A549 (cell line): ENCODE measurements around the gene GLS. TPM values are rescaled to one million over a fixed set of nuclear protein-coding genes. Genes with fewer than 3 reads are reported as not detected.

Experiments used
- ATAC-seq, 2 experiments: fragments of 200-7000 bp in 1 of 2; fragments of >200 bp in 1 of 2; cut with Nextera tagmentation in 1 of 2; cut with Tn5 transposase in 1 of 2; 3 replicates each; pipeline versions ENCODE4 v1.8.0 to v1.9.1; 2018 to 2020; ENCODE audit warnings: mild to moderate bottlenecking in 1 of 2, moderate library complexity in 1 of 2
- CTCF ChIA-PET: fragments of 300-600 bp; sonication (Branson Sonifier 250); formaldehyde crosslinking; extraction: SDS; loops from one replicate; lab custom pipeline; 2021; ENCODE audit warnings: antibody characterized with exemption, inconsistent platforms; lab: Yijun Ruan, JAX
- POLR2A ChIA-PET: fragments of 350-600 bp; formaldehyde crosslinking; extraction: SDS; loops from one replicate; lab custom pipeline; 2021; ENCODE audit warnings: antibody characterized with exemption, inconsistent platforms; lab: Yijun Ruan, JAX
- DNase-seq, 2 experiments: peaks; one replicate each; pipeline versions ENCODE4 v3.0.0 to v3.0.0-alpha.2; 2011 to 2016; ENCODE audit warnings: low read depth in 1 of 2, low spot score in 1 of 2
- FAIRE-seq: peaks from 2 replicates; lab custom pipeline; 2011; peaks lifted over from hg19 to GRCh38; lab: Jason Lieb, UNC
- H3K27ac ChIP-seq, 2 experiments: fragments of >200 bp; sonication (Bioruptor Twin); formaldehyde crosslinking; 3 replicates each; pipeline ENCODE4 v1.5.1; 2016 to 2017
- H3K4me1 ChIP-seq: fragments of >200 bp; sonication (Bioruptor Twin); formaldehyde crosslinking; 3 replicates; pipeline ENCODE4 v1.6.1; 2016
- H3K4me2 ChIP-seq: fragments of >200 bp; sonication (Bioruptor Twin); formaldehyde crosslinking; 3 replicates; pipeline ENCODE4 v1.6.1; 2016
- H3K4me3 ChIP-seq: fragments of >200 bp; sonication (Bioruptor Twin); formaldehyde crosslinking; 3 replicates; pipeline ENCODE4 v1.5.1; 2016
- H3K9me3 ChIP-seq: fragments of >200 bp; sonication (Bioruptor Twin); formaldehyde crosslinking; 3 replicates; pipeline ENCODE4 v1.6.1; 2016
- CBX2 ChIP-seq: fragments of 200-600 bp; sonication (generic); IDR thresholded peaks from 2 replicates; pipeline ENCODE4 v1.6.1; 2016; ENCODE audit warnings: low read depth, mild to moderate bottlenecking, borderline replicate concordance
- CEBPB ChIP-seq, 2 experiments: fragments of >200 bp in 1 of 2; sonication (Bioruptor Twin) in 1 of 2; formaldehyde crosslinking in 1 of 2; IDR thresholded peaks; 2 replicates each; pipeline ENCODE4 v1.6.1; 2012 to 2016
- EHF ChIP-seq: fragments of 250-450 bp; sonication (Bioruptor Pico); IDR thresholded peaks from 2 replicates; pipeline ENCODE4 v1.5.0; 2020; ENCODE audit warnings: mild to moderate bottlenecking
- EHMT2 ChIP-seq: fragments of 200-600 bp; sonication (generic); IDR thresholded peaks from 2 replicates; pipeline ENCODE4 v1.6.1; 2016; ENCODE audit warnings: antibody characterized with exemption, low read depth, mild to moderate bottlenecking, moderate library complexity
- EP300 ChIP-seq, 2 experiments: fragments of >200 bp; sonication (Bioruptor Twin); formaldehyde crosslinking; IDR thresholded peaks; 2 replicates in 1 of 2; 3 replicates in 1 of 2; pipeline ENCODE4 v1.6.1; 2016 to 2017
- HEYL ChIP-seq: fragments of 250-450 bp; sonication (Bioruptor Pico); IDR thresholded peaks from 2 replicates; pipeline ENCODE4 v1.8.0; 2021; ENCODE audit warnings: mild to moderate bottlenecking, moderate library complexity
- HOXB13 ChIP-seq: fragments of 250-450 bp; sonication (Bioruptor Pico); IDR thresholded peaks from 2 replicates; pipeline ENCODE4 v1.5.0; 2020; ENCODE audit warnings: low read depth, mild to moderate bottlenecking, moderate library complexity
- KDM1A ChIP-seq: fragments of 200-600 bp; sonication (generic); IDR thresholded peaks from 2 replicates; pipeline ENCODE4 v1.6.1; 2016; ENCODE audit warnings: low read depth, mild to moderate bottlenecking
- MYC ChIP-seq: IDR thresholded peaks from 2 replicates; pipeline ENCODE4 v1.6.1; 2012; ENCODE audit warnings: mild to moderate bottlenecking, inconsistent platforms, low read length, improper control_type of control experiment, borderline replicate concordance
- NFE2L2 ChIP-seq: fragments of 150-350 bp; conservative IDR thresholded peaks from 2 replicates; pipeline ENCODE4 v1.6.1; 2014; ENCODE audit warnings: low read length
- NPAS2 ChIP-seq: fragments of 250-450 bp; sonication (Bioruptor Pico); IDR thresholded peaks from 2 replicates; pipeline ENCODE4 v1.8.0; 2022; ENCODE audit warnings: mild to moderate bottlenecking, moderate library complexity, borderline replicate concordance
- NR3C1 ChIP-seq: fragments of >200 bp; sonication (Bioruptor Twin); formaldehyde crosslinking; IDR thresholded peaks from 3 replicates; pipeline ENCODE4 v1.6.1; 2017
- PHF8 ChIP-seq: fragments of 200-600 bp; sonication (generic); IDR thresholded peaks from 2 replicates; pipeline ENCODE4 v1.6.1; 2016; ENCODE audit warnings: low read depth, mild to moderate bottlenecking, antibody characterized with exemption, moderate library complexity, borderline replicate concordance
- POLR2A ChIP-seq: IDR thresholded peaks from 2 replicates; pipeline ENCODE4 v1.6.1; 2012; ENCODE audit warnings: mild to moderate bottlenecking, low read length
- RAD21 ChIP-seq, 2 experiments: fragments of >200 bp in 1 of 2; sonication (Bioruptor Twin) in 1 of 2; formaldehyde crosslinking in 1 of 2; IDR thresholded peaks in 1 of 2; conservative IDR thresholded peaks in 1 of 2; 2 replicates in 1 of 2; 3 replicates in 1 of 2; pipeline ENCODE4 v1.6.1; 2012 to 2018; ENCODE audit warnings: inconsistent platforms in 1 of 2
- RARB ChIP-seq: fragments of 250-450 bp; sonication (Bioruptor Pico); IDR thresholded peaks from 2 replicates; pipeline ENCODE4 v1.8.0; 2021; ENCODE audit warnings: mild to moderate bottlenecking, moderate library complexity
- RCOR1 ChIP-seq: fragments of 150-350 bp; IDR thresholded peaks from 2 replicates; pipeline ENCODE4 v1.6.1; 2014; ENCODE audit warnings: antibody characterized with exemption, low read length, low read depth
- TFCP2L1 ChIP-seq: fragments of 250-450 bp; sonication (Bioruptor Pico); IDR thresholded peaks from 2 replicates; pipeline ENCODE4 v1.5.0; 2021; ENCODE audit warnings: mild to moderate bottlenecking
- WGBS: methylation state at CpG from one replicate; pipeline ENCODE4 v1.1.6; 2017; ENCODE audit errors: missing lambda C conversion rate; 5-methylcytosine and 5-hydroxymethylcytosine counted together
- polyA plus RNA-seq, 4 experiments: library from polyadenylated mRNA; depleted of rRNA in 3 of 4; stranded (reverse); fragments of >200 nt; fragmentation: RNase III in 1 of 4; extraction: RNeasy Plus Mini Kit Qiagen cat#74134 plus additional on column Dnase treatment in 1 of 4; gene quantifications; 2 replicates in 3 of 4; 3 replicates in 1 of 4; pipeline ENCODE4 v1.2.3, GENCODE V29; 2011 to 2017
- TF ChIP-seq, protein P1 (sequence below): fragments of >200 bp; sonication (Bioruptor Twin); formaldehyde crosslinking; IDR thresholded peaks from 3 replicates; pipeline ENCODE4 v1.5.1; 2016
- TF ChIP-seq, protein P2 (sequence below): fragments of >200 bp; sonication (Bioruptor Twin); formaldehyde crosslinking; IDR thresholded peaks from 3 replicates; pipeline ENCODE4 v1.6.1; 2016

The GLS gene
- polyA plus RNA-seq, 2 of the 4 experiments (the other 2 are of a cell fraction), result 269 to 321 TPM

DNA sequence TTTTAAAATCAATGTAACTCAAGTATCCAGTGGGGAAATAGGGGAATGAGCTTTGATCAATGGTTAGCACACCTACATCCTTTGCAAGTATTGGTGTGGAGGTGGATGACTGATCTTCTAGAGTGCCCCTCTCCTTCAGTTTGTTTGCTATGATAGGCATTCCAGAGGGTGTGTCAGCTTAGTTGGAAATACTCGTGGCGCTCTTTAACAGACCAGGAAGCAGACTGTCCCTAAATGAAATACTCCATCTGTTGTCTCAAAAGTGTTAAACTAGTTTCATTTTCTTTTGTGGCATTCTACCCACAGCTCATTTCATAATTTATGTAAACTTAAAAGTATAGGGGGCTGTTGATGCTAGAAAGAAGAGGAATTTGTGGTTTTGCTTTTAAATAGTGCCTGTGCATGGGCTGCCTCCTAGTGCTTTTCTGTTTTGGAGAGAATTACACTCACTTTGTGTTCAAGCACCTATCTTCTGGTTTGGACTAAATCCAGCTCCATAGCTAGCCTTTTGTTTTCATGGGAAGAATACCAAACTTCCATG, 67.2 kb downstream of the GLS start (continued):
- TF ChIP-seq NR3C1, result no peak
- TF ChIP-seq, protein P1, sequence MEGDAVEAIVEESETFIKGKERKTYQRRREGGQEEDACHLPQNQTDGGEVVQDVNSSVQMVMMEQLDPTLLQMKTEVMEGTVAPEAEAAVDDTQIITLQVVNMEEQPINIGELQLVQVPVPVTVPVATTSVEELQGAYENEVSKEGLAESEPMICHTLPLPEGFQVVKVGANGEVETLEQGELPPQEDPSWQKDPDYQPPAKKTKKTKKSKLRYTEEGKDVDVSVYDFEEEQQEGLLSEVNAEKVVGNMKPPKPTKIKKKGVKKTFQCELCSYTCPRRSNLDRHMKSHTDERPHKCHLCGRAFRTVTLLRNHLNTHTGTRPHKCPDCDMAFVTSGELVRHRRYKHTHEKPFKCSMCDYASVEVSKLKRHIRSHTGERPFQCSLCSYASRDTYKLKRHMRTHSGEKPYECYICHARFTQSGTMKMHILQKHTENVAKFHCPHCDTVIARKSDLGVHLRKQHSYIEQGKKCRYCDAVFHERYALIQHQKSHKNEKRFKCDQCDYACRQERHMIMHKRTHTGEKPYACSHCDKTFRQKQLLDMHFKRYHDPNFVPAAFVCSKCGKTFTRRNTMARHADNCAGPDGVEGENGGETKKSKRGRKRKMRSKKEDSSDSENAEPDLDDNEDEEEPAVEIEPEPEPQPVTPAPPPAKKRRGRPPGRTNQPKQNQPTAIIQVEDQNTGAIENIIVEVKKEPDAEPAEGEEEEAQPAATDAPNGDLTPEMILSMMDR, result peak; percentile 36; the same call in 2 of the 3 replicates
- TF ChIP-seq MYC, result no peak
- no peak for TF ChIP-seq NPAS2 (CRISPR knock-in tag)
- no peak for TF ChIP-seq NFE2L2
- TF ChIP-seq EHF (CRISPR knock-in tag), result no peak
- peak in 1 of 2 experiments; percentile 45; a peak in 4 of 5 replicates for TF ChIP-seq RAD21 (conservative IDR thresholded peaks at IDR 0.05 in 1 of 2, IDR thresholded peaks at IDR 0.05 in 1 of 2)
- no peak for TF ChIP-seq EHMT2
- TF ChIP-seq PHF8, result no peak
- TF ChIP-seq TFCP2L1 (CRISPR knock-in tag), result no peak
- TF ChIP-seq, protein P2, sequence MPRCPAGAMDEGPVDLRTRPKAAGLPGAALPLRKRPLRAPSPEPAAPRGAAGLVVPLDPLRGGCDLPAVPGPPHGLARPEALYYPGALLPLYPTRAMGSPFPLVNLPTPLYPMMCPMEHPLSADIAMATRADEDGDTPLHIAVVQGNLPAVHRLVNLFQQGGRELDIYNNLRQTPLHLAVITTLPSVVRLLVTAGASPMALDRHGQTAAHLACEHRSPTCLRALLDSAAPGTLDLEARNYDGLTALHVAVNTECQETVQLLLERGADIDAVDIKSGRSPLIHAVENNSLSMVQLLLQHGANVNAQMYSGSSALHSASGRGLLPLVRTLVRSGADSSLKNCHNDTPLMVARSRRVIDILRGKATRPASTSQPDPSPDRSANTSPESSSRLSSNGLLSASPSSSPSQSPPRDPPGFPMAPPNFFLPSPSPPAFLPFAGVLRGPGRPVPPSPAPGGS, result no peak
- TF ChIP-seq HOXB13 (CRISPR knock-in tag), result no peak
- TF ChIP-seq CBX2, result no peak
- TF ChIP-seq, all 56 proteins: peak for 4

DNA sequence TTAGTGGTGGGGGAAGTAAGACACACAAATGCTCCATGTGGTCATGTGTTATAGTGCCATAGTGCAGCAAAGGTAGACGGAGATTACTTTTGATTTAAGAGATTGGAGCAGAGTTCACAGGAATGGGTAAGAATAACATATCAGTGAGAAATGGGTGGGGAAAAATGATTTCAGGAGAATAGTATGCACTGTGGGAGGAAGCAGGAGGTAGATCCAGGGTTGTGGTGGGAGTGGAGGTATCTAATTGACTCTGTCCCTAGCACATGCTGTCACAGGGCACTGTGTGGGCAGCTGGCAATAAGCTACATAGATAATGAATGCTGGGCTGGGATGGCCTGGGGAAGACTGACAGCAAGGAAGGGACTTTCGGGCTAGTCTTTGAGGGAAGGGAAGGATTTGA, 68.0 kb downstream of the GLS start:
- TF ChIP-seq RARB (CRISPR knock-in tag) (no peak), CEBPB (IDR thresholded peaks at IDR 0.05) (no peak)
- CTCF ChIA-PET, result interaction anchor here (1.2 to 1.5 kb wide), 3 partner anchors 9 to 98 kb away, joined by 3 to 4 read pairs (median 3); no protein-coding TSS in a partner anchor
- peak overlapping the region; percentile 71 for H3K4me2 ChIP-seq
- ATAC-seq, result peak; percentile 21 to 22; a peak in 5 of 6 replicates
- H3K27ac ChIP-seq, result peak overlapping the region; percentile 50 to 59; a peak in 5 of 6 replicates
- DNase-seq, result no peak
- WGBS, result 73% methylated on average over 2 of the region's 2 CpGs
- no peak overlapping the region for H3K4me3 ChIP-seq
- POLR2A ChIA-PET, result no interaction called here
- no peaks in the 10 kb centered on the region for H3K9me3 ChIP-seq
- FAIRE-seq, result no peak
- peaks cover 45% of the 10 kb centered on the region for H3K4me1 ChIP-seq

DNA sequence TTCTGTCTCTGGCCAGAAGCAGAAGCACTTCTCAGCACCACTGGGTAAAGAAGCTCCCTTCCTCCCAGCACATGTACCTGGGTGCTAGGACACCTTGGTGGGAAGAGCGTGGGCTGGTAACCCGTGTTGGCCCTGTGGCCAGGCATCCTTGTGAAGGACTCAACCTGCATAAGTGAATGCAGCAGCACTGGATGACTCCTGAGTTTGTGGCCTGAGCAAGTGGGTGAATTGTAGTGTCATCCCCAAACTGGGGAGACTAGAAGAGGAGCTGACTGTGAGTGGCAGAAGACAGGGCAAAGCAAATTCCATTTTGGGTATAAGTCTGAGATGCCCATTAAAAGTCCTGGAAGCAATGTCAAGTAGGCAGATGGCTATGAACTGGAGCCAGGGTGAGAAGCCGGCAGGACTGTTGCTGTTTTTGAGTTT, 70.0 kb downstream of the GLS start:
- TF ChIP-seq EP300 (IDR thresholded peaks at IDR 0.05) (no peak), POLR2A (no peak), HOXB13 (CRISPR knock-in tag) (no peak), CBX2 (no peak), RCOR1 (no peak), KDM1A (no peak), HEYL (CRISPR knock-in tag) (no peak)
- DNase-seq, result no peak
- peaks cover 38% of the 10 kb centered on the region for H3K4me1 ChIP-seq
- ChIA-PET CTCF (interaction anchor here (1.0 to 1.2 kb wide), 2 partner anchors 13 to 271 kb away, joined by 3 to 4 read pairs; no protein-coding TSS in a partner anchor), POLR2A (no interaction called here)
- no peaks in the 10 kb centered on the region for H3K9me3 ChIP-seq
- H3K4me2 ChIP-seq, result no peak overlapping the region
- 96% methylated on average over 3 of the region's 3 CpGs for WGBS
- no peak overlapping the region for H3K4me3 ChIP-seq
- peak; percentile 2 to 16; a peak in 5 of 6 replicates for ATAC-seq
- H3K27ac ChIP-seq, result peak overlapping the region in 1 of 2 experiments; percentile 14; a peak in 1 of 6 replicates
- no peak for FAIRE-seq
